ENCODE results near the gene ATN1.

- TF ChIP-seq CTCF (IDR thresholded peaks at IDR 0.05) = no peak
- no peak for TF ChIP-seq POLR2A (IDR thresholded peaks at IDR 0.05)
These were observed 43.2 kb upstream of the ATN1 start for GRCh38 chr12:6884539-6884938.

Measured in body of pancreas (tissue), 4 donors.